Spleen (tissue), 7 donors: ENCODE measurements around the gene NUDT5.

ENCODE experiments used
- POLR2A ChIP-seq, 3 donors: fragments of 450-650 bp; IDR thresholded peaks; one replicate each; pipeline ENCODE4 v1.5.1; 2017; ENCODE audit warnings: antibody characterized with exemption in 3 of 3, mild to moderate bottlenecking in 1 of 3
- TF ChIP-seq, protein P1 (sequence below), 11 experiments: fragments of 200-600 bp in 7 of 11; fragments of 450-650 bp in 4 of 11; sonication (generic) in 4 of 11; IDR thresholded peaks in 8 of 11; conservative IDR thresholded peaks in 3 of 11; 1 replicate in 7 of 11; 2 replicates in 4 of 11; pipeline versions ENCODE4 v1.4.0 to v1.8.0; 2016 to 2021; ENCODE audit warnings: antibody characterized with exemption in 11 of 11, inconsistent platforms in 4 of 11, mild to moderate bottlenecking in 1 of 11
- donor health status: DM: no; HTN: no; CAD: no; lungs with moderate emphysema.
- donor health status: DM: no; HTN: no; CAD: no.
- donor health status: DM: no; HTN: no; CAD: no.

DNA sequence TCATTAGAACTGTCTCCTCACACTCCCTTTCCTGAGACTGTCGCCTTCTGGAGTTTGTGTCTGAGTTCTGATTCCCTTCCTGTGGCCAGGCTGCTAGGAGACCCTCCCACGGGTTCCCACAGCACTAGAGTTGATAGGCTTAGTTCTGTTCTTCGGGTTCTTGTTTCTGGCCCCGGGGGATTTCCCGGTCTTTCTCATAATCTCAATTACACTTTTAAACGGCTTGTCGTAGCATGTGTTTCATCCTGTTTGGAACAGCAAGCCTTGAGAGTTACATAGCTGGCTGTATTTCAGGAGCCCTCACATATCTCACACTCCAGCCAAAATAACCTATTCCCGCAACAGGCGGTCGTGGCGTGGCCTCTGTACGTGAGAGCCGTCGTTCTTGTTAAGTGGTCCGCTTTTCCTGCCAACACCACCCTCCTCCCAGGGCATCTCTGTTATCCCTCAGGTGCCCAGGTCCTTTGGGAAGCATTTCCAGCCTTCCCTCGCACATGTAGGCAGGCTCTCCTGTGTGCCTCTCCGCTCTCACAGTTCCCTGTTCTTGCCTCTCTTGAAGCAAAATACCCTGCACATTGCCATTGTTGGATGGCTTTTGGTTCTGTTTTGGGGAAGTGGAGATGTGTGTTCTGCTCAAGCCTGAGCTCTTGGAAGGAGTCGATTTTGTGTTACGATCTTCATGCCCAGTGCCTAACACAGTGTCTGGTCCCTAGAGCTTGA is 46.3 kb upstream of the NUDT5 start:
- TF ChIP-seq, protein P1, sequence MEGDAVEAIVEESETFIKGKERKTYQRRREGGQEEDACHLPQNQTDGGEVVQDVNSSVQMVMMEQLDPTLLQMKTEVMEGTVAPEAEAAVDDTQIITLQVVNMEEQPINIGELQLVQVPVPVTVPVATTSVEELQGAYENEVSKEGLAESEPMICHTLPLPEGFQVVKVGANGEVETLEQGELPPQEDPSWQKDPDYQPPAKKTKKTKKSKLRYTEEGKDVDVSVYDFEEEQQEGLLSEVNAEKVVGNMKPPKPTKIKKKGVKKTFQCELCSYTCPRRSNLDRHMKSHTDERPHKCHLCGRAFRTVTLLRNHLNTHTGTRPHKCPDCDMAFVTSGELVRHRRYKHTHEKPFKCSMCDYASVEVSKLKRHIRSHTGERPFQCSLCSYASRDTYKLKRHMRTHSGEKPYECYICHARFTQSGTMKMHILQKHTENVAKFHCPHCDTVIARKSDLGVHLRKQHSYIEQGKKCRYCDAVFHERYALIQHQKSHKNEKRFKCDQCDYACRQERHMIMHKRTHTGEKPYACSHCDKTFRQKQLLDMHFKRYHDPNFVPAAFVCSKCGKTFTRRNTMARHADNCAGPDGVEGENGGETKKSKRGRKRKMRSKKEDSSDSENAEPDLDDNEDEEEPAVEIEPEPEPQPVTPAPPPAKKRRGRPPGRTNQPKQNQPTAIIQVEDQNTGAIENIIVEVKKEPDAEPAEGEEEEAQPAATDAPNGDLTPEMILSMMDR (IDR thresholded peaks at IDR 0.05 in 8 of 11, conservative IDR thresholded peaks at IDR 0.05 in 3 of 11): no peak
- no peak for TF ChIP-seq POLR2A (IDR thresholded peaks at IDR 0.05)
